ENCODE measurements around the gene MS4A18. TPM values are rescaled to one million over a fixed set of nuclear protein-coding genes. Genes with fewer than 3 reads are reported as not detected.

MS4A18 gene
- total RNA-seq, 2 experiments from 2014 or later = not detected

DNA sequence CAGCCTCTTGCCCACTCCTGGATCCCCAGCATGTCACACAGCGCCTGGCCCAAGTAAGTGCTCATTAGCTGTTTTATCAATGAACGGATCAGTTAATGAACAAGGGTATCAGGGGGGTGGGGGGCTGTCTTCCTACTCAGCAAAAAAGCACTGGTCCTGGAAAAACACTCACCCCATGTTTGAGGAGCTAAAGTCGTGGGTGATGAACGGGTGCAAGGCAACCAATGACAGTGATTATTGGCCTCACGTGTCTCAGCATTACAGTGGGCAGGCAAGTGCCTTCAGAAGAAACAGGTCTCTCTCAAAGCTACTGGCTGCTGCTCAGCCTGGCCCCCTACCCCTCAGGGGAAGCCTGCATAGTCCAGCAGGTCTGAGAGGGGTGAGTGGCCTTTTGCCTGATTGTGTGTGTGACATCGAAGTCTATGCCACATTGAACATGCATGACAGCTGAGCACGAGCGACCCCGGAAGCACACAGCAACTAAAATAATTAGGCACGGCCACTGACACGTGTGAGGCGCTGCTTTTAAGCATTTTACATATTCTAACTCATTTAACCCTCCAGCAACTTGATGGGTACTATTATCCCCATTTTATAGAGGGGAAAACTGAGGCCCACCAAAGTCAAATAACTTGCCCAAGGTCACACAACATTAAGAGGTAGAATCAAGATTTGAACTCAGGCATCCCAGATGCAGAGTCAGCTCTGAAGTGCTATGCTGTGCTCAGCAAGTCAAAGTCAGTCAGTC, 58.0 kb downstream of the MS4A18 start:
- CTCF ChIA-PET = interaction anchor here (1.6 kb wide), 1 partner anchor 48 kb away, joined by 3 read pairs; no protein-coding TSS in a partner anchor
- POLR2A ChIA-PET = no interaction called here

- CTCF ChIA-PET = interaction anchor here (1.6 kb wide), 1 partner anchor 48 kb away, joined by 3 read pairs; no protein-coding TSS in a partner anchor
- POLR2A ChIA-PET = no interaction called here
Observed at GRCh38 chr11:60783141-60783484, 58.6 kb downstream of the MS4A18 start.

DNA sequence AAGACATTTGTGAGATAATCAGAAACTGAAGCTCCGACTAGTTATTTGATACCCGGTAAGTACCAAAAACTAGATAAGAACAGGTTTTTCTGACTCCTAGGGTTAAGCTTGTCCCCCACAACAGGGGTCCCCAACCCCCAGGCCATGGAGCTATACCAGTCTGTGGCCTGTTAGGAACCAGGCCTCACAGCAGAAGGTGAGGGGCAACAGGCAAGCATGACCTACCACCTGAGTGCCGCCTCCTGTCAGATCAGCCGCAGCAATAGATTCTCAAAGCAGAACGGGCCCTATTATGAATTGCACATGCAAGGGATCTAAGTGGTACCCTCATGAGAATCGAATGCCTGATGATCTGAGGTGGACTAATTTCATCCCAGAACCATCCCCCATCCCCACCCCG, 59.4 kb downstream of the MS4A18 start:
- CTCF ChIA-PET = interaction anchor here (1.6 kb wide), 1 partner anchor 47 kb away, joined by 3 read pairs; no protein-coding TSS in a partner anchor
- POLR2A ChIA-PET = no interaction called here

- ChIA-PET CTCF (interaction anchor here (1.1 kb wide), 1 partner anchor 10 kb away, joined by 3 read pairs; no protein-coding TSS in a partner anchor), POLR2A (no interaction called here)
Observed at GRCh38 chr11:60785136-60785535, 60.6 kb downstream of the MS4A18 start, which contains the start of gene MS4A10. MS4A10 (plus strand) TSS chr11:60785333; CDS start chr11:60790336, 5,003 bp downstream.

DNA sequence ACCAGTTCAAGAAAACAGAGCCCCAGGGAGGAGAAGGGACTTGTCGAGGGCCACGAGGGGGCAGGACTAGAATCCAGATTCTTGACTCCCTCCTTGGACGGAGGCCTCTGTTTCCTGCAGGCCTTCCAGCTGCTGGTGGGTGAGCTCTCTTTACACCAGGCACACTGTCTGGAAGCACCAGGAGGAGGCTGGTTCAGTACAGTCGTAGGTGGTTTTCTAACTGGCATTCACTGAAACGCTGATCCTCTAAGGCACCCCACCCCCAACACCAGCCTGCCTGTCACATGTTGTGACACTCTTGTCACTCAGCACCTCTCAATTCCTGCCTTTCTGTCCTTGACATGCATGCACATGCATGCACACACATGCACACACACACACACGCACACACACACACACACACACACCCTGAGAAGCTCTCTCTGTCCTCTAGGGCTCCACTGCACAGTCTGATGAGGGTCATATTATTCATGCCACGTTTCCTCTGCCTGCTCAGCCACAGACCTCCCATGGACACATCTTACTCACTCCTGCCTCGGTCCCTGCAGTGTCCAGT, 61.4 kb downstream of the MS4A18 start:
- POLR2A ChIA-PET = no interaction called here
- CTCF ChIA-PET = interaction anchor here (1.1 kb wide), 1 partner anchor 11 kb away, joined by 3 read pairs; no protein-coding TSS in a partner anchor

- CTCF ChIA-PET = interaction anchor here (0.8 to 0.9 kb wide), 2 partner anchors 11 to 22 kb away, joined by 3 to 4 read pairs; no protein-coding TSS in a partner anchor
Observed at GRCh38 chr11:60786811-60787567, 62.5 kb downstream of the MS4A18 start.

GRCh38 chr11:60788401-60789125, 64.0 kb downstream of the MS4A18 start:
- POLR2A ChIA-PET = no interaction called here
- CTCF ChIA-PET = no interaction called here

More at GRCh38 chr11:60786811-60787567, 62.5 kb downstream of the MS4A18 start:
- POLR2A ChIA-PET = no interaction called here

DNA sequence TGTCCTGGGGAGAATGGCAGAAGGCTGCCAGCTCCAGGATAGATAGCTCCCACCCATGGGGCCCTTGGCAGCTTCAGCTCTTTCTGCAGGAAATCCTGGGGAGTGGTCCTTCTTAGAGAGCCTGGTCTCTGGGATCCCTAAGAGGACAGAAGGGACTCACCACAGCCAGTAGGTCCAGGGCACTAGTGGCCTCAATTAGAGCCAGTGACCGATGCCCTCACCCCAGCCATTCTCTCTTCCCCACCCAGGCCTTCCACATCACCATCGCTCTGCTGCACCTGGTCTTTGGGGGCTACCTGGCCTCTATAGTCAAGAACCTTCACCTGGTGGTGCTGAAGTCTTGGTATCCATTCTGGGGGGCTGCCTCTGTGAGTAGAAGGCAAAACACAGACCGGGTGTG, 66.2 kb downstream of the MS4A18 start:
- POLR2A ChIA-PET = no interaction called here

GRCh38 chr11:60791153-60791933, 66.8 kb downstream of the MS4A18 start:
- CTCF ChIA-PET = interaction anchor here (2.0 kb wide), 1 partner anchor 16 kb away, joined by 8 read pairs; no protein-coding TSS in a partner anchor
- POLR2A ChIA-PET = no interaction called here

More for the DNA sequence above, 66.2 kb downstream of the MS4A18 start:
- CTCF ChIA-PET = interaction anchor here (2.0 kb wide), 1 partner anchor 15 kb away, joined by 8 read pairs; no protein-coding TSS in a partner anchor

DNA sequence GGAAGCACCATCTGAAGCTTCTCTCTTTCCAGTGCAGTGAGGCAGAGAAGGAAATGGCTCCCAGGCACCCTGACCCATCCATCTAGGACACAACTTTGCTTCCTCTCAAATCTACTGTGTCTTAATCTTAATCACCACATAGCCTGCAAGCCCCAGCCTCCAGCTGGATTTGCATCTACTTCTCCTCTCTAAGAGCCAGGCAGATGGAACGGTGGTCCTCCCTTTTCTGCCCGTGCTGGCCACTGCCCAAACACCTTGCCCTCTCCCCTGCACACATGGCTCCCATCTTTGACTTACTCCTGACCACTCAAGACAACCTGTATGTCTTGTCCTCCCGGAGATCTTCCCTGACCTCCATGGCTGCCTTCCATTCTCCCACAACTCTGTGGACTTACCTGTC, 68.0 kb downstream of the MS4A18 start:
- ChIA-PET CTCF (no interaction called here), POLR2A (no interaction called here)

Other genes starting within 250 kb of the MS4A18 start
- not detected for gene MS4A12, start 231.9 kb upstream of the MS4A18 start, total RNA-seq
- gene MS4A13, start 209.3 kb upstream of the MS4A18 start, total RNA-seq = not detected
- not detected for gene MS4A8, start 25.1 kb upstream of the MS4A18 start, total RNA-seq
- not detected for gene MS4A15, start 32.1 kb downstream of the MS4A18 start, total RNA-seq
- not detected for gene MS4A10, start 60.6 kb downstream of the MS4A18 start, total RNA-seq
- 100 to 1,000 TPM; 107 to 110 TPM for gene CCDC86, start 117.4 kb downstream of the MS4A18 start, total RNA-seq
- under 1 TPM; 0.15 to 0.19 TPM for gene PTGDR2, start 131.2 kb downstream of the MS4A18 start, total RNA-seq
- not detected for gene ZP1, start 142.8 kb downstream of the MS4A18 start, total RNA-seq
- gene PRPF19, start 181.9 kb downstream of the MS4A18 start, total RNA-seq = 100 to 1,000 TPM; 199 to 204 TPM
- 100 to 1,000 TPM; 145 to 154 TPM for gene TMEM109, start 189.4 kb downstream of the MS4A18 start, total RNA-seq
- gene TMEM132A, start 199.7 kb downstream of the MS4A18 start, total RNA-seq = 1 to 10 TPM in 1 of 2 experiments, under 1 TPM in 1; 0.99 to 1.1 TPM
- gene SLC15A3, start 227.5 kb downstream of the MS4A18 start, total RNA-seq = 1 to 10 TPM in 1 of 2 experiments, under 1 TPM in 1; 0.95 to 2.3 TPM
- 100 to 1,000 TPM; 209 to 212 TPM for gene CD6, start 247.0 kb downstream of the MS4A18 start, total RNA-seq